ENCODE measurements around the gene ANKRD45. TPM values are rescaled to one million over a fixed set of nuclear protein-coding genes. Genes with fewer than 3 reads are reported as not detected.

The ANKRD45 gene
- total and polyA plus RNA-seq, 2 experiments from 2014 or later: 0.60 to 2.3 TPM

DNA sequence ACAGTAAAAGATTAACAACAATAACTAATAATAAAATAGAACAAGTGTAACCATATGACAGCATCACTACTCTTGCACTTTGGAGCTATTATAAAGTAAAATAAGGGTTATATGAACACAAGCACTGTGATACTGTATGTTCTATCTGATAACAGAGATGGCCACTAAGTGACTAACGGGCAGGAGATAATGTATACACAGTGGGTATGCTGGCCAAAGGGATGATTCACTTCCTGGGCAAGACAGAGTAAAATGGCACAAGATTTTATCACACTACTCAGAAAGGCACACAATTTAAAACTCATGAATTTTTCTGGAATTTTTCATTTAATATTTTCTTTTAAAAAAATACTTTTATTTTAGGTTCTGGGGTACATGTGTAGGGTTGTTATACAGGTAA is 79.1 kb downstream of the ANKRD45 start:
- Histone ChIP-seq H3K4me3 (no peak overlapping the region), H3K27ac (no peak overlapping the region), H3K36me3 (no peaks in the 10 kb centered on the region), H3K9me3 (ENCODE audit: low read depth) (no peaks in the 10 kb centered on the region), H3K27me3 (no peaks in the 10 kb centered on the region), H3K4me1 (ENCODE audit: low read depth) (no peaks in the 10 kb centered on the region)
- DNase-seq (ENCODE audit: low read depth in 1 of 2, low spot score in 1 of 2): peak in 1 of 2 donors; percentile 4
- TF ChIP-seq, protein P1, sequence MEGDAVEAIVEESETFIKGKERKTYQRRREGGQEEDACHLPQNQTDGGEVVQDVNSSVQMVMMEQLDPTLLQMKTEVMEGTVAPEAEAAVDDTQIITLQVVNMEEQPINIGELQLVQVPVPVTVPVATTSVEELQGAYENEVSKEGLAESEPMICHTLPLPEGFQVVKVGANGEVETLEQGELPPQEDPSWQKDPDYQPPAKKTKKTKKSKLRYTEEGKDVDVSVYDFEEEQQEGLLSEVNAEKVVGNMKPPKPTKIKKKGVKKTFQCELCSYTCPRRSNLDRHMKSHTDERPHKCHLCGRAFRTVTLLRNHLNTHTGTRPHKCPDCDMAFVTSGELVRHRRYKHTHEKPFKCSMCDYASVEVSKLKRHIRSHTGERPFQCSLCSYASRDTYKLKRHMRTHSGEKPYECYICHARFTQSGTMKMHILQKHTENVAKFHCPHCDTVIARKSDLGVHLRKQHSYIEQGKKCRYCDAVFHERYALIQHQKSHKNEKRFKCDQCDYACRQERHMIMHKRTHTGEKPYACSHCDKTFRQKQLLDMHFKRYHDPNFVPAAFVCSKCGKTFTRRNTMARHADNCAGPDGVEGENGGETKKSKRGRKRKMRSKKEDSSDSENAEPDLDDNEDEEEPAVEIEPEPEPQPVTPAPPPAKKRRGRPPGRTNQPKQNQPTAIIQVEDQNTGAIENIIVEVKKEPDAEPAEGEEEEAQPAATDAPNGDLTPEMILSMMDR (IDR thresholded peaks at IDR 0.05; ENCODE audit: low read depth, low read length): no peak

DNA sequence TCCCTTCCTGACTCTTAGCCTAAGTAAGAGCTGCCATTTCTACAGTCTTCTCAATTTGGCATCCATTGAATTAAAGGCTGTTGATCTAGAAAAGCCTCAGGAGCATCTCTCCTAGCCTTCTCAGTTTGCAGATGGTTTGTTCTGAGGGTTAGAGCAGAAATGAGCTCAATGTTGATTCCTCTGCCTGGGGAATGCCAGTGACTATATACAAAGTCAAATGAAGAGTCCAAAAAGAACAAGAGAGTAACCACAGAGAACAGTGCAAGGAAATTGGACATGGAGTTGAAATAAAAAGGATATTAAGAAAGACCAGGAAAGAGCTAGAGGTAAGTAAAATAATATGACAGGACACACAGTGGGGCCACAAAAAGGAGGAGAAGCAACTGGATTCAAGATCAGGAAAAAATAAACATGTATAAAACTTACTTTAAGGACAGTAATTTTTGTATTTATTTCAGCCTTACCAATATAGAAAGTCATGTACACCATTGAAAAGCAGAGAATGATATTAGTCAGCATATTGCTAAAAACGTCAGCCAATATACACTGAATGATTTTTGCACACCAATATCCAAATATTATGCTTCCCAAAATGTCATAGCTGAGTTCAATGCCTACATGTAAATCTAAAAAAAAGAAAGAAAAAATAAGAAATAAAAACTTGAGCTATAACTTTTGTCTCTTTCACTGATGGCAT is 88.1 kb downstream of the ANKRD45 start:
- TF ChIP-seq, protein P1 (IDR thresholded peaks at IDR 0.05; ENCODE audit: low read depth, low read length): no peak

DNA sequence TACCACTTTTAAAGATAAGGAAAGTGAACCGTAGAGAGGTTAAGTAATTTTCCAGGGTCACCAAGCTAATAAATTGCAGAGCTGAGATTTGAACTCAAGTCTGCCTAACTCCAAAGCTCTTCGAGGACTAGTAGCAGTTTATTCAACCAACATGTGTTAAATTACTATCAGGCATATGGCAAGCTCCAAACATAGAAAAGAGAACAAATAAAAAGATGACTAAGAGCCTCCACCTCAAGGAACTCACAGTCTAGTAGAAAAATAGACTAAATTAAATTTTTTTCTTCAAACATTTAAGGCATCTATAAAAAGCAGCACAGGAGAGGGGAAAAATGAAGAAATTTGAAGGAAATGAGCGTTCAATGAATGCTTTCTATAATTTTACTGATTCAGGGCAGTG is 89.0 kb downstream of the ANKRD45 start:
- Histone ChIP-seq H3K27ac (no peak overlapping the region), H3K4me3 (no peak overlapping the region), H3K4me1 (ENCODE audit: low read depth) (no peaks in the 10 kb centered on the region), H3K36me3 (no peaks in the 10 kb centered on the region), H3K9me3 (ENCODE audit: low read depth) (no peaks in the 10 kb centered on the region), H3K27me3 (no peaks in the 10 kb centered on the region)
- DNase-seq (ENCODE audit: low read depth in 1 of 2, low spot score in 1 of 2): no peak
- TF ChIP-seq, protein P1 (IDR thresholded peaks at IDR 0.05; ENCODE audit: low read depth, low read length): no peak

More for the DNA sequence above, 88.1 kb downstream of the ANKRD45 start:
- Histone ChIP-seq H3K4me1 (ENCODE audit: low read depth) (no peaks in the 10 kb centered on the region), H3K9me3 (ENCODE audit: low read depth) (no peaks in the 10 kb centered on the region), H3K27ac (no peak overlapping the region), H3K4me3 (no peak overlapping the region), H3K27me3 (no peaks in the 10 kb centered on the region), H3K36me3 (no peaks in the 10 kb centered on the region)
- DNase-seq (ENCODE audit: low read depth in 1 of 2, low spot score in 1 of 2): no peak

DNA sequence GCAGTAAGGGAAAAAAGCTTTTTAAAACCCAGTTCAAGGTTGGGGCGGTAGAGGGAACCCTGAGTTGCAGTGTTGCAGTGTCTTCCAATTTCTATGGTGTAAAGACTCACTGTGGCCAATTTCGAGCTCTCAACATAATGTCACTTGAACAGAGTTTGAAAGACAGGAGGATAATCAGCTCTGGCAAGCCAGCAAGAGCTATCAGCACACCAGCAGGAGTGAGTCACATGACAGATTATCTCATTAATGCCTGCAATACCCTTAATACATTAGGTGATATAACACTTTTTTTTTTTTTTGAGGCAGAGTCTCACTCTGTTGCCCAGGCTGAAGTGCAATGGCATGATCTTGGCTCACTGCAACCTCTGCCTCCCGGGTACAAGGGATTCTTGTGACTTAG is 89.6 kb downstream of the ANKRD45 start:
- no peaks in the 10 kb centered on the region for H3K27me3 ChIP-seq
- no peak for DNase-seq (ENCODE audit: low read depth in 1 of 2, low spot score in 1 of 2)
- no peak overlapping the region for H3K27ac ChIP-seq
- no peaks in the 10 kb centered on the region for H3K9me3 ChIP-seq (ENCODE audit: low read depth)
- no peak overlapping the region for H3K4me3 ChIP-seq
- TF ChIP-seq, protein P1 (IDR thresholded peaks at IDR 0.05; ENCODE audit: low read depth, low read length): no peak
- no peaks in the 10 kb centered on the region for H3K4me1 ChIP-seq (ENCODE audit: low read depth)
- no peaks in the 10 kb centered on the region for H3K36me3 ChIP-seq

DNA sequence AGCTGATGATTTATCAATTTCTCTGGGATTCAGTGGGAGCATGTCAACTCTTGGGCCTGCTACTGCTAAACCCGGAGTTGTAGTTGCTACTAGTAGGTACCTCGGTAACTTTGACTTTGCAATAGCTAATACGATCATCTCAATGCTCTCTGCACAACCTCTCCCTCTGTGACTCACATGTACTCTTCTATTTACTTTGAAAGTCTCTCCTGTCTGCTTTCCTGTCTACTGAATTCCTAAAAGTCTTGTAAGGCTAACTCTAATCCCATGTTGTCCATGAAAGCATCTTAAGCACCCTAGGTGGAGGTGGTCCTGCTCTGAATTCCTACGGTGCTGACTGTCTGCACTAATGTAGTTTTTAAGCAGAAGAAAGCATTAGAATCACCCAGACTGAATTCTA is 96.1 kb downstream of the ANKRD45 start:
- Histone ChIP-seq H3K9me3 (ENCODE audit: low read depth) (no peaks in the 10 kb centered on the region), H3K4me1 (ENCODE audit: low read depth) (no peaks in the 10 kb centered on the region), H3K27ac (no peak overlapping the region), H3K27me3 (no peaks in the 10 kb centered on the region), H3K36me3 (no peaks in the 10 kb centered on the region), H3K4me3 (no peak overlapping the region)
- TF ChIP-seq, protein P1 (IDR thresholded peaks at IDR 0.05; ENCODE audit: low read depth, low read length): no peak
- DNase-seq (ENCODE audit: low read depth in 1 of 2, low spot score in 1 of 2): no peak
